Mesodermal cell (in vitro differentiated cells): ENCODE results near the gene C12orf50.
"Not testable (repeated sequence)": the region's sequence is repeated elsewhere in the genome, so short reads cannot be mapped to it uniquely, and the experiment has no call there.

Experiments
- H3K27ac ChIP-seq: 2 replicates; pipeline ENCODE4 v1.7.0; 2013; ENCODE audit warnings: mild to moderate bottlenecking, low read depth, low read length, moderate library complexity; ENCODE audit not compliant: severe bottlenecking
- H3K36me3 ChIP-seq: 2 replicates; pipeline ENCODE4 v1.7.1; 2013; ENCODE audit warnings: mild to moderate bottlenecking, low read length, moderate library complexity; ENCODE audit not compliant: control insufficient read depth, insufficient read depth
- H3K4me1 ChIP-seq: one replicate; pipeline ENCODE4 v1.7.1; 2013; ENCODE audit warnings: mild to moderate bottlenecking, low read length; ENCODE audit not compliant: insufficient read depth, control insufficient read depth, poor library complexity, severe bottlenecking
- H3K4me3 ChIP-seq: 2 replicates; pipeline ENCODE4 v1.7.0; 2013; ENCODE audit warnings: low read length, control low read depth, mild to moderate bottlenecking; ENCODE audit not compliant: insufficient read depth, poor library complexity, severe bottlenecking; ENCODE audit errors: extremely low read depth
- H3K9me3 ChIP-seq: 2 replicates; pipeline ENCODE4 v1.7.1; 2013; ENCODE audit warnings: mild to moderate bottlenecking, low read length, moderate library complexity; ENCODE audit not compliant: control insufficient read depth
- WGBS, 2 experiments: methylation state at CpG; one replicate each; pipeline ENCODE4 v1.1.5; 2013; ENCODE audit warnings: missing lambda C conversion rate in 2 of 2; ENCODE audit not compliant: insufficient coverage in 2 of 2; 5-methylcytosine and 5-hydroxymethylcytosine counted together

Gene C12orf50

GRCh38 chr12:88036353-88036965 lies 7.3 kb upstream of the C12orf50 start:
- 51% methylated on average over 3 of the region's 5 CpGs; no CpG with 5 or more reads in 1 of the 2 experiments for WGBS, 2 experiments
- Histone ChIP-seq H3K4me1 (peaks cover 6% of the 10 kb centered on the region), H3K27ac (no peak overlapping the region), H3K4me3 (peak overlapping the region; percentile 80), H3K9me3 (no peaks in the 10 kb centered on the region), H3K36me3 (peaks cover 5% of the 10 kb centered on the region)

GRCh38 chr12:88035907-88036289 lies 6.7 kb upstream of the C12orf50 start:
- Histone ChIP-seq H3K27ac (no peak overlapping the region), H3K36me3 (peaks cover under 1% of the 10 kb centered on the region), H3K4me3 (peak overlapping the region; percentile 80), H3K9me3 (no peaks in the 10 kb centered on the region), H3K4me1 (peaks cover 6% of the 10 kb centered on the region)
- 11% methylated on average over 2 of the region's 5 CpGs; no CpG with 5 or more reads in 1 of the 2 experiments for WGBS, 2 experiments

GRCh38 chr12:88035271-88035906 lies 6.2 kb upstream of the C12orf50 start:
- WGBS, 2 experiments = 0% methylated on average over 28 to 36 of the region's 54 CpGs
- H3K27ac ChIP-seq = no peak overlapping the region
- H3K4me1 ChIP-seq = peaks cover 6% of the 10 kb centered on the region

GRCh38 chr12:88031161-88031560 lies 2.0 kb upstream of the C12orf50 start:
- not testable (repeated sequence) for H3K27ac ChIP-seq, H3K36me3 ChIP-seq, H3K9me3 ChIP-seq, H3K4me3 ChIP-seq, H3K4me1 ChIP-seq
- 64 to 90% methylated on average over 2 to 3 of the region's 3 CpGs for WGBS, 2 experiments

More at GRCh38 chr12:88035271-88035906, 6.2 kb upstream of the C12orf50 start:
- no peaks in the 10 kb centered on the region for H3K36me3 ChIP-seq
- H3K4me3 ChIP-seq = peak overlapping the region; percentile 80
- H3K9me3 ChIP-seq = no peaks in the 10 kb centered on the region

- Histone ChIP-seq H3K36me3 (no peaks in the 10 kb centered on the region), H3K27ac (no peak overlapping the region), H3K4me1 (no peaks in the 10 kb centered on the region), H3K4me3 (no peak overlapping the region), H3K9me3 (no peaks in the 10 kb centered on the region)
- WGBS, 2 experiments = no CpG with 5 or more reads among the region's 1 CpG
Observed at GRCh38 chr12:88026196-88026595, 3.0 kb downstream of the C12orf50 start.

- Histone ChIP-seq H3K9me3 (peaks cover 13% of the 10 kb centered on the region), H3K36me3 (no peaks in the 10 kb centered on the region), H3K27ac (no peak overlapping the region), H3K4me3 (no peak overlapping the region), H3K4me1 (no peaks in the 10 kb centered on the region)
- 93 to 100% methylated on average over 1 to 3 of the region's 3 CpGs for whole genome bisulfite sequencing, 2 experiments
Observed at GRCh38 chr12:88017964-88018363, 11.2 kb downstream of the C12orf50 start.

GRCh38 chr12:88015825-88016224 lies 13.4 kb downstream of the C12orf50 start:
- 91% methylated on average over 1 of the region's 1 CpG; no CpG with 5 or more reads in 1 of the 2 experiments for WGBS, 2 experiments
- no peak overlapping the region for H3K27ac ChIP-seq
- H3K36me3 ChIP-seq = no peaks in the 10 kb centered on the region
- no peaks in the 10 kb centered on the region for H3K4me1 ChIP-seq
- no peak overlapping the region for H3K4me3 ChIP-seq
- peaks cover 13% of the 10 kb centered on the region for H3K9me3 ChIP-seq

GRCh38 chr12:88011755-88012154 lies 17.4 kb downstream of the C12orf50 start:
- no peaks in the 10 kb centered on the region for H3K4me1 ChIP-seq
- H3K36me3 ChIP-seq = no peaks in the 10 kb centered on the region
- WGBS, 2 experiments = 86 to 93% methylated on average over 4 of the region's 5 CpGs
- no peak overlapping the region for H3K27ac ChIP-seq
- no peak overlapping the region for H3K4me3 ChIP-seq
- H3K9me3 ChIP-seq = no peaks in the 10 kb centered on the region

- Histone ChIP-seq H3K9me3 (no peaks in the 10 kb centered on the region), H3K4me1 (no peaks in the 10 kb centered on the region), H3K36me3 (no peaks in the 10 kb centered on the region), H3K27ac (no peak overlapping the region), H3K4me3 (no peak overlapping the region)
- WGBS, 2 experiments = 76 to 89% methylated on average over 4 of the region's 4 CpGs
Observed at GRCh38 chr12:88006351-88006750, 22.9 kb downstream of the C12orf50 start.

GRCh38 chr12:88001327-88001726 lies 27.9 kb downstream of the C12orf50 start:
- no peaks in the 10 kb centered on the region for H3K9me3 ChIP-seq
- H3K36me3 ChIP-seq = no peaks in the 10 kb centered on the region
- H3K27ac ChIP-seq = no peak overlapping the region
- WGBS, 2 experiments = 67% methylated on average over 1 of the region's 2 CpGs; no CpG with 5 or more reads in 1 of the 2 experiments
- H3K4me3 ChIP-seq = no peak overlapping the region
- no peaks in the 10 kb centered on the region for H3K4me1 ChIP-seq

GRCh38 chr12:87995581-87996178 lies 33.5 kb downstream of the C12orf50 start:
- no peak overlapping the region for H3K27ac ChIP-seq
- H3K4me3 ChIP-seq = no peak overlapping the region
- H3K9me3 ChIP-seq = no peaks in the 10 kb centered on the region
- no peaks in the 10 kb centered on the region for H3K36me3 ChIP-seq
- WGBS, 2 experiments = 1 to 6% methylated on average over 6 to 7 of the region's 8 CpGs
- no peaks in the 10 kb centered on the region for H3K4me1 ChIP-seq
